Ovary (tissue), 3 donors: Measurements from ENCODE around the gene ADCY9.

Experiments
- EP300 ChIP-seq: sonication (generic); formaldehyde crosslinking; IDR thresholded peaks from one replicate; pipeline ENCODE4 v1.6.1; 2017; ENCODE audit warnings: antibody characterized with exemption
- POLR2A ChIP-seq: fragments of 450-650 bp; IDR thresholded peaks from one replicate; pipeline ENCODE4 v1.6.1; 2017; ENCODE audit warnings: antibody characterized with exemption, mild to moderate bottlenecking, moderate library complexity
- TF ChIP-seq, protein P1 (sequence below), 3 donors: fragments of 450-650 bp in 2 of 3; fragments of 200-600 bp in 1 of 3; IDR thresholded peaks; one replicate each; pipeline versions ENCODE4 v1.5.1 to v1.8.0; 2016 to 2022; ENCODE audit warnings: antibody characterized with exemption in 3 of 3, mild to moderate bottlenecking in 1 of 3
- donor health status: DM: no; HTN: no; CAD: no.

DNA sequence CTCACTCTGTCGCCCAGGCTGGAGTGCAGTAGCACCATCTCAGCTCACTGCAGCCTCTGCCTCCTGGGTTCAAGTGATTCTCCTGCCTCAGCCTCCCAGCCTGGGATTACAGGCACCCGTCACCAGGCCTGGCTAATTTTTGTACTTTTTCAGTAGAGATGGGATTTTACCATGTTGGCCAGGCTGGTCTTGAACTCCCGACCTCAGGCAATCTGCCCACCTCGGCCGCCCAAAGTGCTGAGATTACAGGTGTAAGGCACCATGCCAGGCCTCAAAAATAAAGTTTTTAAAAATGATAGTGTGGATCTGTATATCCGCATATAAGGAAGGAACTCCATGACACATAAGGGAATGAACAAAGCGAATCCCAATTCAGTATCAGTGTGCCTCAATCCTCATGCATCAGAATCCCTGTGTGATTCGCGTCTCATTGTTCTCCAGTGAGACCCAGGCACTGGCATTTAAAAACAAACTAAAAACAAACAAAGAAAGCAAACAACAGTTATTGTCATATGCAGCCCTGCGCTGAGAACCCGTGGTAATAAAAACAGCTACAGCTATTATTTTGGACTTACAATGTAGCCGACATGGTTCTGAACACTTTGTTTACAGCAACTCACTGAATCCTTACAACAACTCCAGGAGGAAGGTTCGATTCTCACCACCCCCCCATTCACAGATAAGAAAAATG is 181.6 kb downstream of the ADCY9 start:
- TF ChIP-seq, protein P1, sequence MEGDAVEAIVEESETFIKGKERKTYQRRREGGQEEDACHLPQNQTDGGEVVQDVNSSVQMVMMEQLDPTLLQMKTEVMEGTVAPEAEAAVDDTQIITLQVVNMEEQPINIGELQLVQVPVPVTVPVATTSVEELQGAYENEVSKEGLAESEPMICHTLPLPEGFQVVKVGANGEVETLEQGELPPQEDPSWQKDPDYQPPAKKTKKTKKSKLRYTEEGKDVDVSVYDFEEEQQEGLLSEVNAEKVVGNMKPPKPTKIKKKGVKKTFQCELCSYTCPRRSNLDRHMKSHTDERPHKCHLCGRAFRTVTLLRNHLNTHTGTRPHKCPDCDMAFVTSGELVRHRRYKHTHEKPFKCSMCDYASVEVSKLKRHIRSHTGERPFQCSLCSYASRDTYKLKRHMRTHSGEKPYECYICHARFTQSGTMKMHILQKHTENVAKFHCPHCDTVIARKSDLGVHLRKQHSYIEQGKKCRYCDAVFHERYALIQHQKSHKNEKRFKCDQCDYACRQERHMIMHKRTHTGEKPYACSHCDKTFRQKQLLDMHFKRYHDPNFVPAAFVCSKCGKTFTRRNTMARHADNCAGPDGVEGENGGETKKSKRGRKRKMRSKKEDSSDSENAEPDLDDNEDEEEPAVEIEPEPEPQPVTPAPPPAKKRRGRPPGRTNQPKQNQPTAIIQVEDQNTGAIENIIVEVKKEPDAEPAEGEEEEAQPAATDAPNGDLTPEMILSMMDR (IDR thresholded peaks at IDR 0.05) = no peak
- no peak for TF ChIP-seq EP300
- TF ChIP-seq POLR2A = no peak
